HG03439 (cell line): ENCODE measurements around the gene STK25.

Experiments used
- ATAC-seq: cut with Tn5 transposase; IDR thresholded peaks from one replicate; pipeline ENCODE4 v1.9.1; 2021; ENCODE audit warnings: mild to moderate bottlenecking, moderate library complexity; ENCODE audit not compliant: unreplicated experiment

The STK25 gene

DNA sequence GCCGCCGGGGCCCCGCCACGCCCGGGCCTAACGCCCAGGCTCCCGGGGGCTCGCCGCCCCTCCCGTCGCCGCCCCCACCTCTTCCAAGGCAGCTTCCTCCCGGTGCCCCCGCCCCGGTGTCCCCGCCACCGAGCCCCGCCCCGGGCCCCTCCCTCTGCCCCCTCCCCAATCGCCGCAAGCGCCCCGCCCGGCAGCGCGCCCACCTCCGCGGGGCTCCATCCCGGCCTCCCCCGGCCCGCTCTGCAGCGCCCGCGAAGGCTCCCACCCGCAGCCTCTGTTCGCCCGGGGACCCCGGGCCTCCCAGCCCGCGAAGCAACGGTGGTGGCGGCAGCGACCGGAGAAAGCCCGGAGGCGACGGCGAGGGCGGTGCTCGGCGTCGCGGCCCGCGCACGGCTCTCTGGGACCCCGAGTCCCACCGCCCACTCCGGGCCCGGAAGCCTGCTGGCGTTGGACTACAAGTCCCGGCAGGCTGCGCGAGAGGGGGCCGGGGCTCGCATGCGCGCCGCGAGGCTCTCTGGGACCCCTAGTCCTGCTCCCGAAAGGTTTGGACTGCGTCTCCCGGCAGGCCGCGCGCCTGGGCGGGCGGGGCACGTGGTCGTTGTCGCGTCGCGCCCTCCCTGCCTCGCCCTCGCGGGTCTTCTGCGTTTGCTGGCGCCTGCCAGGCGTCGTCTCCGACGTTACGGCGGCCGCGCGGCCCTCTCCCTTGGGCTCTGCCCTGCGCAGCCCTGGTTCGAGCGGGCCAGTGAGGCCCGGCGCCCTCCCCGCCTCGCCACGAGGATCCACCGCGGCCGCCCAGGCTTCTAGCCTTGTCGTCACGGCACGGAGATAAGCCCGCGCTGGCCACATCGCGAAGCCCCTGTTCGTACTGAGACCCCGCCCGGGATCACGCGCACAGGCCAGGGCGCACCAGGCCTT is at the start of gene STK25:
TSS of gene STK25 (minus strand) at position 345 of the 915 bp plus-strand sequence. CDS start 549 bp downstream, outside the sequence.
- ATAC-seq = peak; percentile 86

DNA sequence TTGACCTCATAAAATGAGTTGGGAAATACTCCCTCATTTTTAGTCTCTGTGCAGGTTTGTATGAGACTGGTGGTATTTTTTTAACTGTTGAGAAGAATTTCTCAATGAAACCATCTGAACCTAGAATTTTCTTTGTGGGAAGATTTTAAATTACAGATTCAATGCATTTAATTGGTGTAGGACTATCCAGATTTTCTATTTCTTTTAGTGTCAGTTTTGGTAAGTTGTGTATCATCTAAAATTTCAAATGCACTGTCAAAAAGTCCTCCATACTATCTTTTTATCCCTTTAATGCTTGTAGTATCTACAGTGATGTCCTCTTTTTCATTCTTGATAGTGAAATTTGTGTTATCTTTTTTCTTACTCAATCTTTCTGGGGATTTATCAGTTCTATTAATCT is 48.4 kb upstream of the STK25 start:
- ATAC-seq = no peak

- no peak for ATAC-seq
These were observed 47.3 kb upstream of the STK25 start for GRCh38 chr2:241555711-241556110.

DNA sequence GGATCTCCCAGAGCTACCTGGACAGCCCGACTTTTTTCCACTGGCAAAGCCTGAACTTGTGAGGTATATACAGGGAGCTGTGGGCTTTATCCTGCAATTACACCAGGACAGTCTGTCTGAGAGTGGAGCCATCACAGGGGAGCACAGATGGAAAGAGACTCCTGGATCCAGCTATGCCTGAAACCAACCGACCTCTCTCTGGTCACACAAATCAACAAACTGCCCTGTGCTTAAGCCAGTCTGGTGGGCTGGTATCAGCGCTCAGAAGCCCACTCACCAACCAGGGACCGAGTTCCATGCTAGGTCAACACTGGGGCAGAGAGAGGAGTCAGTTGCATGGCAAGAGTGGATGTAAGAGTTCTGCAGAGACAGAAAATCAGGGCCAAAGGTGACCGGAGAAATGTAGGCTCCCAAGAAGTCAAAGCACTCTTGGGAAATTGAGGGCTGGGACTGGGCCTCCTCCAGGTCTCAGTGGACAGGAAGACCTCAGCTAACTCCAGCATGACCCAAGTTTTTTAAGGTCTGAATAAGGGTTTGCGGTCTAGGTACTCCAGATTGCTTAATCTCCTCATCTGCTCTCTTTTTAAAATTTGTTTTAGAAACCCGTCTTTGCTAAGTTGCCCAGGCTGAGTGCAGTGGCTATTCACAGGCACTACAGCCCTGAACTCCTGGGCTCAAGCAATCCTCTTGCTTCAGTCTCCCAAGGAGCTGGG is 46.4 kb upstream of the STK25 start:
- ATAC-seq = no peak

GRCh38 chr2:241553981-241554380 is 45.6 kb upstream of the STK25 start:
- no peak for ATAC-seq

DNA sequence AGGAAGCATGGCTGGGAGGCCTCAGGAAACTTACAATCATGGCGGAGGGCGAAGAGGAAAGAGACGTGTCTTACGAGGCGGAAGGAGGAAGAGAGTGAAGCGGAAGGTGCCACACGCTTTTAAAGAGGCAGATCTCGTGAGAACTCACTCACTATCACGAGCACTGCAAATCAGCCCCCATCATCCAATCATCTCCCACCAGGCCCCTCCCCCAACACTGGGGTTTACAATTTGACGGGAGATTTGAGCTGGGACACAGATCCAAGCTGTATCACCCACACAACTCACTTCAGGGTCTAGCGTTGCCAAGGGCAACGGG is 45.1 kb upstream of the STK25 start:
- no peak for ATAC-seq

DNA sequence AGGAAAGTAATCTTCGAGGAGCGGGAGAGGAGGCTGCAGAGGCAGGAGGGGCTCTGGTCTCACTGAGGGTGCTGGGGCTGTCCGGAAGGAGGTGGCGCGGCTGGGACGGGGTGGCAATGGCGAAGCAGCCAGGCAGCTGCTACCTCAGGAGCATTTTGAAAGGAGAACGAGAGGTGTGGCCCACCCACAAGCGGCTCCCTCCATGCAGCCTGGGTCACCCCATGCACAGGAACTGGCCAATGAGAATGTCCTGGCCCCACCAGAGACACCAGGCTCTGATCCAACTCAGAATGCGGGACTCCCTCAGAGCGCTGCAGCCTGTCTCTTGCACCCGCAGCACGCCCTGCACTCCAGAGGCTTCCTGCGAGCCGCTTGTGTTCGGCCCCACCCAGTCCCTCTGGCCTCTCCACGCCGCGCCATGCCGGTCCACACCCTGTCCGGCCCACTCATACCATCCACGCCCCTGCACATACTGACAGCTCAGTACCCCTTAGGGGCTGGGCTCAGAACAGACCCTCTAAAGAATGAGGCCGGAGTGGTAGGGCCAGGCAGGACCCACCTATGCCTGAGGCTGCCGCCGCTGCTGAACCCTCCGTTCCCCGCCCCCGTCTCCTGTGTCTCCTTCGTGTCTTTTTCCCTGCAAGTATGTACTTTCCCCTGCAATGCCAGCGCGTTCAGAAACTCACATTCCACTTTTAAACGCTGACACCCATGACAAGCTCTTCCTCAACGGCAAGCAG is 43.8 kb upstream of the STK25 start:
- no peak for ATAC-seq

GRCh38 chr2:241551599-241551997 is 43.2 kb upstream of the STK25 start:
- ATAC-seq = no peak

DNA sequence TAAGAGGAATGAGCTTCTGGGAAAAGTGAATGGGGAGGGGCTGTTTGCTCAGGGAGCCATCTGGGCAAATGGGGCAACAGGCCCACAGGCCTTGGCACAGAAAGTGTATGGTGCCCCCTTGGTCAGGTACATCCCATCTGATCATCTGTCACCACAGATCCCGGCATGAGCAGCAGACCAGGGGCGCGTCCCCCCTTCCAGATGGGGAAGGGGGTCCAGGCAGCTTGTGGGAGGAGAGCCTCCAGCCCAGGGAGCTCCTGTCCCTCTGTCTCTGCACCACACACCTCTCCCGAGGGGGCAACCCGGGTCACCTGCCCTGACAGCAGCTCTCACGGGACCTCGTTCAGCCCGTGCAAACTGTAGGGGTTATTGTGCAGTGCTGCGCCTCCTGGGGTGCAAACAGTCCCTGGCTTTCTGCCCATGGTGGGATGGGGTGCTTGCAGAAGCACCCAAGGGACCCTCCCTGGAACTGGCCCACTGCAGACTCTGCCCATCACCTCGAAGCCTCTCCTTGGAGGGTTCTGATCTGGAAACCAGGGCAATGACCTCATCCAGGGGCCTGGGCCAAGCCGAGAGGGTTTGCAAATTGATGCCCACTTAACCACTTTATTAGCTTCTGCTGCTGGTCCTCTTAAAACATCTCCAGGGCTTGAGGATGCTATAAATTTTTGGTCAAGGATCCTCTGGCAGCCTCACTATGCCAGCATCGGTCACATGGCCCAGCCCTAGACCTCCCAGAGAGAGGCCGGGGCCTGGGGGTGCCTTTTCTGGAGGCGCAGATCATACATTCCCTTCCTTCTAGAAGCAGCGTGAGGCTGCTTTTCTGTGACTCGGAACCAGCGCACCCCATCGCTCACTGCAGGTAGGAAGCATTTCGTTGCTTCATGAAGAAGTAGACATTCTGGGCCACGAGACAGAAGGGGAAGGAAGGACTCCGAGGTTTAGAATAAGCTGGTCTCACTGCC is 42.5 kb upstream of the STK25 start:
- no peak for ATAC-seq

DNA sequence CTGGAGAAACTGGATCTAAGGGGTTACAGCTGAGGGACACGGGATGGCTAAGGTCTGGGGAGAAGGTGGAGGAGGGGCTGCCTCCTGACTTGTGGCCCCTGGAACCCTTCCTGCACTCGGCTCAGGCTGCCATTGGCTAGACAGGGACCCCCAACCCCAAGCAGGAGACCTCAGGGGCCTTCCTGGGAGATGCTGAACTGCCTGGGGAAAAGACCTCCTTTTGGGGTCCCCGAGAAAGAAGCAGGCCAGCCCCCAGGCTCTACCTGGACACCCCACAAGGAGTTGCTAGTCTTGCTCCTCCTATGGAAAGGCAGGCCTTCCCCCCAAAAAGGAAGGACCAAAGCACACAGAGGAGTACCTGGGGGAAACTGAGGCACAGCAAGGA is 40.1 kb upstream of the STK25 start:
- ATAC-seq = no peak

GRCh38 chr2:241547781-241548450 is 39.5 kb upstream of the STK25 start:
- no peak for ATAC-seq

DNA sequence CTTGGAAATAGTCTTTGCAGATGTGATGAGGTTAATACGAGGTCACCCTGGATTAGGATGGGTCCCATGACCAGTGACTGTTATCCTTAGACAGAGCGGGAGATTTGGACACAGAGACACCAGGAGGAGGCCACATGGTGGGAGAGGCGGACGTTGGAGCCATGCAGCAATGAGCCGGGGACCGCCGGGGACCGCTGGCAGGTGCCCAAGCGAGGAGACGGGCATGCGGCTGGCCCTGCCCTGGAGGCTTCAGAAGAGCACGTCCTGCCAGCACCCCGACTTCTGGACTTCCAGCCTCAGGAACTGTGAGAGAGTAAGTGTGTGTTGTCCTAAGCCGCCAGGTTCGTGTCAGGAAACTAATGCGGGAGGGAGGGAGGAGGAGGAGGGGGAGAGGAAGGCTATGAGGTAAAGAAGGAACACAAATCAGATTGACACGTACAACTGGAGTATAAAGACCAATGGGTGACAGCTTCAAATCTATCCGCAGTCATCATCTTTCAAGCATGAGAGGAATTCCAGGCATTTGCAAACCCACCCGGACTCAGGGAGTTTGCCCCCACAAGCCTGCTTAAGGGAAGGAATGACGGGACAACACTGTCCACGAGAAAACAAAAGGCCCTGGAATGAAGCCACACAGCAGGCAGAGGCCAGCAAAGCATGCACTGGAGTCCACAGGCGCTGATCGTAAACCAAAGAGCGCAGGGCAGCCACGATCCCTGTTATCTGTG is 38.6 kb upstream of the STK25 start:
- no peak for ATAC-seq

DNA sequence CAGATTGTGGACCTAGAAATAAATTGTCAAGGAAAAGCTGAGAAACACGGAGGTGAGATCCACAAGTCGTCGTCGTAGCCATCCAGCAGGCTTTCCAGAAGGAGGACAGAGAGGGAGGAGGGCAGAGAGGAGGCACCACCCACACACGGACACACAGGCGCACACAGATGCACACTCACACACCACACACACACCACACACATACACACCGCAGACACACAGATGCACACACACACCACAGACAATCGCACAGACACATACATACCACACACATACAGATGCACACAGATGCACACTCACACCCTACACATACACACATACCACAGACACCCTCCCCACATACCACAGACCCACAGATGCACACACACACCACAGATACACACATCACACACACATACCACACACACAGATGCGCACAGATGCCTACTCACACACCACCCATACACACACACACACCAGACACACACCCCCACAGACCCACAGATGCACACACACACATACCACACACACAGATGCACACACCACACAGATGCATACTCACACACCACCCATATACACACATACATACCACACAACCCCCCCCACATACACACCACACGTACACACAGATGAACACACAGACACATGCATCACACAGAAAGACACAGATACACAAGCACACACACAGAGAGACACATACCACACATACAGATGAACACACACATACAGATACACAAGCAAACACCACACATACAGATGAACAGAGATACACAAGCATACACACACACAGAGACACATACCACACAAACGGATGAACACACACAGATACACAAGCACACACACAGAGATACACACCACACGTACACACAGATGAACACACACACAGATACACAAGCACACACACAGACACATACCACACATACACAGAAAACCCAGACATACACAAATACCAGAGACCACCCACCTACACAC is 37.4 kb upstream of the STK25 start:
- no peak for ATAC-seq

GRCh38 chr2:241545106-241545505 is 36.7 kb upstream of the STK25 start:
- ATAC-seq = no peak

DNA sequence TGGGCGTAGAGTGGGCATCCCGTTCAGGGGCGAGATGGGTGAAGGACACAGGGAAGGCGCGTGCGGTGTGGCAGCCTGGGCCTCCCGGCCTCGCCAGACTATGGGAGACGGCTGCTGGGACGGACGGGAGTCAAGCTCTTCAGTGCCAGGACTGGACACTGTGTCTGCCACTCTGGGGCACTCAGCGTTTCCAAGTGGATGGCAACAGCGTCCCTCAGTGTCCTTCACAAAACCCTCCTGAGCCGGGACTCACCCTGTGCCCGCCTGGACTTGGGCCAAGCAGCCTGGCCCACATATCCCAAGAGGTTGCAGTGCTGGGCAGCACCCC is 33.9 kb upstream of the STK25 start:
- ATAC-seq = no peak

- no peak for ATAC-seq
These were observed 33.3 kb upstream of the STK25 start for GRCh38 chr2:241541564-241542277.

DNA sequence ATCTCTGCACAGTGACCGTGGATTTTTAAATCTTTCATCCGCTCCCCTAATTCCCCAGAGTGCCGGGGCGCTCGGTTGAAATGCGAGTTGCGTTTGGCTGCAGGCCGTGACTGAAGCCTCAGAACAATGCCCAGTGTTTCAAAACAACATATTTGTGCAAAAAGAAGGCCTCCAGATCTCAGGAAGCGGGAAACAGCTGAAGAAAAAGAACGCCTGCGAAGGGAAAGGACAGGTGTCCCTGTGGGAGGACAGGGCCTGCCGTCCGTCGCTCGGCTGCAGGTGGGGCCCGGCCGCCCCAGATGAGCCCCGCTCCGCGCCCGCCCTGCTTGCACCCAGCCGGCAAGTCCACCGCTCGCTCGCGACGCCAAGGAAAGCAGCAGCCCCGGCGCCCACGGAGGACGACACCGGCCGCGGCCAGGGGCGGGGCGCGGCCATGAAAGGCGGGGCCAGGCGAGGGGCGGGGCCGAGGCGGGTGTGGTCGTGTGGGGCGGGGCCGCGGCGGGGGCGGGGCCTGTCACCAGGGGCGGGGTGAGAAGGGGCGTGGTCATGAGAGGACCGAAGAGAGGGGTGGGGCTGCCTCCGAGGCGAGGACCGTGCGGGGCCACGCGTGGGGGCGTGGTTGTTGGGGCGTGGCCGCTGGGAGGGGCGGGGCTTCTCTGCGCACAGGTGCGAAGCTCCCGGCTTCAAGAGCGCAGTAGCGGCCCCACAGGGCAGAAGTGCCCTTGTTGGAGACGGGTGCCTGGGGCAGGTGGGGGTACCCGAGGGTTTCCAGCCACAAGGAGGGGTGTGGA is 32.6 kb upstream of the STK25 start:
- ATAC-seq = no peak
